HG02981 (cell line): Measurements from ENCODE around the gene MZB1.
A peak's percentile ranks its signal among the peaks of the same experiment; 100 is the strongest.
"Not testable (repeated sequence)": the region's sequence is repeated elsewhere in the genome, so short reads cannot be mapped to it uniquely, and the experiment has no call there.

Experiments
- ATAC-seq: cut with Tn5 transposase; IDR thresholded peaks from one replicate; pipeline ENCODE4 v1.9.1; 2021; ENCODE audit warnings: mild to moderate bottlenecking, moderate library complexity; ENCODE audit not compliant: unreplicated experiment

MZB1 gene

GRCh38 chr5:139378101-139378825, 11.4 kb downstream of the MZB1 start:
- ATAC-seq: no peak

GRCh38 chr5:139377226-139377625, 12.5 kb downstream of the MZB1 start:
- no peak for ATAC-seq

- no peak for ATAC-seq
These were observed 13.3 kb downstream of the MZB1 start for GRCh38 chr5:139376364-139376763.

GRCh38 chr5:139374909-139375308, 14.8 kb downstream of the MZB1 start:
- ATAC-seq: no peak

GRCh38 chr5:139371482-139372435, 18.0 kb downstream of the MZB1 start:
- no peak for ATAC-seq

- ATAC-seq: no peak
These were observed 20.5 kb downstream of the MZB1 start for GRCh38 chr5:139369181-139369580.

GRCh38 chr5:139368613-139369012, 21.1 kb downstream of the MZB1 start:
- ATAC-seq: no peak

- ATAC-seq: no peak
These were observed 25.2 kb downstream of the MZB1 start for GRCh38 chr5:139364466-139364865.

- no peak for ATAC-seq
These were observed 25.8 kb downstream of the MZB1 start for GRCh38 chr5:139363937-139364336.

GRCh38 chr5:139361835-139362429, 27.8 kb downstream of the MZB1 start:
- no peak for ATAC-seq

- ATAC-seq: no peak
These were observed 29.3 kb downstream of the MZB1 start for GRCh38 chr5:139360384-139360783.

GRCh38 chr5:139358064-139358463, 31.6 kb downstream of the MZB1 start:
- no peak for ATAC-seq

GRCh38 chr5:139355900-139356299, 33.8 kb downstream of the MZB1 start:
- ATAC-seq: not testable (repeated sequence)

- no peak for ATAC-seq
These were observed 35.5 kb downstream of the MZB1 start for GRCh38 chr5:139354186-139354585.

GRCh38 chr5:139347863-139348262, 41.9 kb downstream of the MZB1 start:
- not testable (repeated sequence) for ATAC-seq

GRCh38 chr5:139345442-139345841, 44.3 kb downstream of the MZB1 start:
- ATAC-seq: not testable (repeated sequence)

GRCh38 chr5:139344177-139344576, 45.5 kb downstream of the MZB1 start:
- ATAC-seq: no peak

- ATAC-seq: no peak
These were observed 46.2 kb downstream of the MZB1 start for GRCh38 chr5:139343476-139343875.

GRCh38 chr5:139342423-139342723, 47.3 kb downstream of the MZB1 start:
- peak; percentile 40 for ATAC-seq

- ATAC-seq: peak; percentile 94
These were observed 47.9 kb downstream of the MZB1 start, which contains the start of gene PAIP2 for GRCh38 chr5:139341689-139342422. Gene PAIP2 (plus strand): TSS chr5:139341854. CDS start chr5:139363785, 21,931 bp downstream.

GRCh38 chr5:139341187-139341688, 48.5 kb downstream of the MZB1 start:
- no peak for ATAC-seq
